HG03442 (cell line): ENCODE results near the gene RALA.

Experiments used
- ATAC-seq: cut with Tn5 transposase; IDR thresholded peaks from one replicate; pipeline ENCODE4 v1.9.1; 2021; ENCODE audit warnings: mild to moderate bottlenecking, moderate library complexity; ENCODE audit not compliant: unreplicated experiment

RALA gene

GRCh38 chr7:39757604-39758003 is 134.2 kb downstream of the RALA start:
- ATAC-seq, result no peak
